ENCODE results near the gene THRB.

Gene THRB

GRCh38 chr3:24181256-24181655 is 313.4 kb downstream of the THRB start:
- DNase-seq (ENCODE audit: low spot score) = no peak

- DNase-seq (ENCODE audit: low spot score) = no peak
Measured at GRCh38 chr3:24180616-24181015, 314.0 kb downstream of the THRB start.

- no peak for DNase-seq (ENCODE audit: low spot score)
Measured at GRCh38 chr3:24177201-24177600, 317.4 kb downstream of the THRB start.

GRCh38 chr3:24174614-24175013 is 320.0 kb downstream of the THRB start:
- DNase-seq (ENCODE audit: low spot score) = no peak

- DNase-seq (ENCODE audit: low spot score) = no peak
Measured at GRCh38 chr3:24168977-24169376, 325.7 kb downstream of the THRB start.

- DNase-seq (ENCODE audit: low spot score) = no peak
Measured at GRCh38 chr3:24167429-24167828, 327.2 kb downstream of the THRB start.

GRCh38 chr3:24166515-24166914 is 328.1 kb downstream of the THRB start:
- no peak for DNase-seq (ENCODE audit: low spot score)

- DNase-seq (ENCODE audit: low spot score) = no peak
Measured at GRCh38 chr3:24165603-24165982, 329.1 kb downstream of the THRB start.

- DNase-seq (ENCODE audit: low spot score) = no peak
Measured at GRCh38 chr3:24164967-24165602, 329.6 kb downstream of the THRB start.

- DNase-seq (ENCODE audit: low spot score) = no peak
Measured at GRCh38 chr3:24162929-24163328, 331.7 kb downstream of the THRB start.

- no peak for DNase-seq (ENCODE audit: low spot score)
Measured at GRCh38 chr3:24161841-24162240, 332.8 kb downstream of the THRB start.

- peak; percentile 21 for DNase-seq (ENCODE audit: low spot score)
Measured at GRCh38 chr3:24160424-24161095, 334.1 kb downstream of the THRB start.

GRCh38 chr3:24158761-24159454 is 335.7 kb downstream of the THRB start:
- DNase-seq (ENCODE audit: low spot score) = no peak

- DNase-seq (ENCODE audit: low spot score) = no peak
Measured at GRCh38 chr3:24157106-24157505, 337.5 kb downstream of the THRB start.

GRCh38 chr3:24156466-24156865 is 338.2 kb downstream of the THRB start:
- peak; percentile 7 for DNase-seq (ENCODE audit: low spot score)

GRCh38 chr3:24155276-24155675 is 339.4 kb downstream of the THRB start:
- DNase-seq (ENCODE audit: low spot score) = no peak

GRCh38 chr3:24154781-24155180 is 339.9 kb downstream of the THRB start:
- DNase-seq (ENCODE audit: low spot score) = no peak

GRCh38 chr3:24154013-24154695 is 340.5 kb downstream of the THRB start:
- no peak for DNase-seq (ENCODE audit: low spot score)

- DNase-seq (ENCODE audit: low spot score) = no peak
Measured at GRCh38 chr3:24151594-24151993, 343.1 kb downstream of the THRB start.

GRCh38 chr3:24149032-24149431 is 345.6 kb downstream of the THRB start:
- DNase-seq (ENCODE audit: low spot score) = no peak

- DNase-seq (ENCODE audit: low spot score) = peak; percentile 7
Measured at GRCh38 chr3:24145981-24146822, 348.4 kb downstream of the THRB start.

- DNase-seq (ENCODE audit: low spot score) = no peak
Measured at GRCh38 chr3:24145481-24145880, 349.2 kb downstream of the THRB start.

Measured in kidney capillary endothelial cell (primary cell).